Cardiac muscle cell (in vitro differentiated cells and primary cell): ENCODE data around the gene TBC1D8. TPM values are rescaled to one million over a fixed set of nuclear protein-coding genes. Genes with fewer than 3 reads are reported as not detected.
A peak's percentile ranks its signal among the peaks of the same experiment; 100 is the strongest.
"Not testable (repeated sequence)": the region's sequence is repeated elsewhere in the genome, so short reads cannot be mapped to it uniquely, and the experiment has no call there.

Experiments
- DNase-seq, 2 donors: peaks; one replicate each; pipeline versions ENCODE4 v3.0.0 to v3.0.0-alpha.2; 2010 to 2017; ENCODE audit warnings: low read depth in 1 of 2, low spot score in 1 of 2
- H3K27ac ChIP-seq: fragments of 200-600 bp; sonication (generic); 2 replicates; pipeline ENCODE4 v1.5.1; 2016
- H3K27me3 ChIP-seq: fragments of 200-600 bp; sonication (generic); 2 replicates; pipeline ENCODE4 v1.6.0; 2016; ENCODE audit warnings: control low read depth
- H3K36me3 ChIP-seq: fragments of 200-600 bp; sonication (generic); 2 replicates; pipeline ENCODE4 v1.5.1; 2016; ENCODE audit warnings: control low read depth
- H3K4me1 ChIP-seq: fragments of 200-600 bp; sonication (generic); 2 replicates; pipeline ENCODE4 v1.8.1; 2017; ENCODE audit warnings: low read depth, mild to moderate bottlenecking, mixed run types
- H3K4me3 ChIP-seq: fragments of 200-600 bp; sonication (generic); 2 replicates; pipeline ENCODE4 v1.5.1; 2016; ENCODE audit warnings: mild to moderate bottlenecking
- H3K9me3 ChIP-seq: fragments of 200-600 bp; sonication (generic); 2 replicates; pipeline ENCODE4 v1.5.1; 2017; ENCODE audit warnings: low read depth, mild to moderate bottlenecking, control low read depth
- CTCF ChIP-seq: IDR thresholded peaks from 2 replicates; pipeline ENCODE4 v1.5.1; 2012; ENCODE audit warnings: low read depth, mild to moderate bottlenecking, low read length
- polyA plus RNA-seq: library from polyadenylated mRNA; unstranded; fragments of >200 nt; fragmentation: Nextera tagmentation; extraction: Ambion mirVana; gene quantifications from 2 replicates; pipeline ENCODE4 v1.2.1, GENCODE V29; 2016
- total RNA-seq: library from RNA; depleted of rRNA; stranded (reverse); fragments of >200 nt; gene quantifications from 2 replicates; pipeline ENCODE4 v1.2.3, GENCODE V29; 2016

Gene TBC1D8
- total and polyA plus RNA-seq, 2 experiments from 2014 or later = 15.2 to 23.2 TPM

GRCh38 chr2:101063352-101064124, 87.6 kb downstream of the TBC1D8 start:
- Histone ChIP-seq H3K4me1 (no peaks in the 10 kb centered on the region), H3K27ac (no peak overlapping the region)

GRCh38 chr2:101058386-101058785, 92.8 kb downstream of the TBC1D8 start:
- Histone ChIP-seq H3K4me1 (no peaks in the 10 kb centered on the region), H3K9me3 (no peaks in the 10 kb centered on the region), H3K27ac (no peak overlapping the region), H3K27me3 (no peaks in the 10 kb centered on the region), H3K36me3 (no peaks in the 10 kb centered on the region), H3K4me3 (no peak overlapping the region)
- no peak for DNase-seq
- no peak for TF ChIP-seq CTCF

More at GRCh38 chr2:101063352-101064124, 87.6 kb downstream of the TBC1D8 start:
- Histone ChIP-seq H3K9me3 (no peaks in the 10 kb centered on the region), H3K27me3 (no peaks in the 10 kb centered on the region), H3K4me3 (no peak overlapping the region), H3K36me3 (no peaks in the 10 kb centered on the region)
- no peak for TF ChIP-seq CTCF
- DNase-seq = peak in 1 of 2 donors; percentile 95

- Histone ChIP-seq H3K36me3 (no peaks in the 10 kb centered on the region), H3K9me3 (no peaks in the 10 kb centered on the region), H3K4me3 (no peak overlapping the region), H3K4me1 (no peaks in the 10 kb centered on the region), H3K27me3 (no peaks in the 10 kb centered on the region), H3K27ac (no peak overlapping the region)
- no peak for DNase-seq
- no peak for TF ChIP-seq CTCF
Observed at GRCh38 chr2:101057051-101057933, 93.9 kb downstream of the TBC1D8 start.

- H3K27ac ChIP-seq = no peak overlapping the region
- H3K4me1 ChIP-seq = no peaks in the 10 kb centered on the region
- no peak overlapping the region for H3K4me3 ChIP-seq
- peaks cover 7% of the 10 kb centered on the region for H3K36me3 ChIP-seq
- H3K27me3 ChIP-seq = no peaks in the 10 kb centered on the region
- H3K9me3 ChIP-seq = no peaks in the 10 kb centered on the region
- no peak for TF ChIP-seq CTCF
- DNase-seq = no peak
Observed at GRCh38 chr2:101053117-101053516, 98.1 kb downstream of the TBC1D8 start.

- no peak overlapping the region for H3K27ac ChIP-seq
- no peaks in the 10 kb centered on the region for H3K27me3 ChIP-seq
- TF ChIP-seq CTCF = no peak
- H3K9me3 ChIP-seq = no peaks in the 10 kb centered on the region
- DNase-seq = no peak
- peaks cover 7% of the 10 kb centered on the region for H3K36me3 ChIP-seq
- no peak overlapping the region for H3K4me3 ChIP-seq
- no peaks in the 10 kb centered on the region for H3K4me1 ChIP-seq
Observed at GRCh38 chr2:101052147-101052546, 99.0 kb downstream of the TBC1D8 start.

GRCh38 chr2:101050886-101051285, 100.3 kb downstream of the TBC1D8 start:
- H3K36me3 ChIP-seq, H3K4me3 ChIP-seq, DNase-seq, H3K27ac ChIP-seq, H3K9me3 ChIP-seq, H3K4me1 ChIP-seq, H3K27me3 ChIP-seq: not testable (repeated sequence)
